Measurements from ENCODE around the gene FBXO10.

GRCh38 chr9:37476930-37477329, 99.2 kb downstream of the FBXO10 start:
- TF ChIP-seq CTCF (IDR thresholded peaks at IDR 0.05 in 2 of 3, conservative IDR thresholded peaks at IDR 0.05 in 1 of 3; ENCODE audit: borderline replicate concordance in 1 of 3, insufficient read depth in 1 of 3, low read depth in 2 of 3, low read length in 2 of 3) (no peak), CEBPB (IDR thresholded peaks at IDR 0.05; ENCODE audit: low read depth) (no peak), POLR2A (IDR thresholded peaks at IDR 0.05; ENCODE audit: borderline replicate concordance, extremely low read depth, insufficient read depth, insufficient read length) (no peak), EZH2 (IDR thresholded peaks at IDR 0.05) (no peak), ATF3 (IDR thresholded peaks at IDR 0.05) (no peak), REST (IDR thresholded peaks at IDR 0.05; ENCODE audit: low read depth) (no peak)
